Measurements from ENCODE around the gene BRAT1.
"Not testable (repeated sequence)": the region's sequence is repeated elsewhere in the genome, so short reads cannot be mapped to it uniquely, and the experiment has no call there.

The BRAT1 gene

GRCh38 chr7:2542011-2542915, 13.1 kb downstream of the BRAT1 start:
- H3K36me3 ChIP-seq (ENCODE audit: control insufficient read depth, insufficient read depth, low read length): peaks cover 65% of the 10 kb centered on the region
- 94 to 95% methylated on average over 18 to 19 of the region's 25 CpGs for WGBS, 2 experiments (ENCODE audit: insufficient coverage in 2 of 2)
- H3K9me3 ChIP-seq (ENCODE audit: control insufficient read depth, low read length): no peaks in the 10 kb centered on the region
- H3K4me1 ChIP-seq (ENCODE audit: control insufficient read depth, insufficient read depth, low read length, poor library complexity, severe bottlenecking): no peaks in the 10 kb centered on the region
- H3K27ac ChIP-seq (ENCODE audit: low read depth, low read length, severe bottlenecking): no peak overlapping the region
- H3K4me3 ChIP-seq (ENCODE audit: extremely low read depth, insufficient read depth, low read length, poor library complexity, severe bottlenecking): no peak overlapping the region

GRCh38 chr7:2541291-2542010, 13.9 kb downstream of the BRAT1 start:
- WGBS, 2 experiments (ENCODE audit: insufficient coverage in 2 of 2): 95 to 97% methylated on average over 35 to 39 of the region's 40 CpGs
- H3K4me3 ChIP-seq (ENCODE audit: extremely low read depth, insufficient read depth, low read length, poor library complexity, severe bottlenecking): no peak overlapping the region

GRCh38 chr7:2540641-2541051, 14.7 kb downstream of the BRAT1 start:
- no peaks in the 10 kb centered on the region for H3K9me3 ChIP-seq (ENCODE audit: control insufficient read depth, low read length)
- no peak overlapping the region for H3K4me3 ChIP-seq (ENCODE audit: extremely low read depth, insufficient read depth, low read length, poor library complexity, severe bottlenecking)
- peaks cover 52% of the 10 kb centered on the region for H3K36me3 ChIP-seq (ENCODE audit: control insufficient read depth, insufficient read depth, low read length)
- H3K4me1 ChIP-seq (ENCODE audit: control insufficient read depth, insufficient read depth, low read length, poor library complexity, severe bottlenecking): no peaks in the 10 kb centered on the region
- H3K27ac ChIP-seq (ENCODE audit: low read depth, low read length, severe bottlenecking): no peak overlapping the region
- 94 to 98% methylated on average over 12 to 16 of the region's 19 CpGs for WGBS, 2 experiments (ENCODE audit: insufficient coverage in 2 of 2)

More at GRCh38 chr7:2541291-2542010, 13.9 kb downstream of the BRAT1 start:
- Histone ChIP-seq H3K4me1 (ENCODE audit: control insufficient read depth, insufficient read depth, low read length, poor library complexity, severe bottlenecking) (no peaks in the 10 kb centered on the region), H3K9me3 (ENCODE audit: control insufficient read depth, low read length) (no peaks in the 10 kb centered on the region), H3K36me3 (ENCODE audit: control insufficient read depth, insufficient read depth, low read length) (peaks cover 59% of the 10 kb centered on the region), H3K27ac (ENCODE audit: low read depth, low read length, severe bottlenecking) (no peak overlapping the region)

- no peaks in the 10 kb centered on the region for H3K9me3 ChIP-seq (ENCODE audit: control insufficient read depth, low read length)
- no peaks in the 10 kb centered on the region for H3K4me1 ChIP-seq (ENCODE audit: control insufficient read depth, insufficient read depth, low read length, poor library complexity, severe bottlenecking)
- WGBS, 2 experiments (ENCODE audit: insufficient coverage in 2 of 2): 92 to 97% methylated on average over 4 to 6 of the region's 7 CpGs
- peaks cover 50% of the 10 kb centered on the region for H3K36me3 ChIP-seq (ENCODE audit: control insufficient read depth, insufficient read depth, low read length)
- no peak overlapping the region for H3K4me3 ChIP-seq (ENCODE audit: extremely low read depth, insufficient read depth, low read length, poor library complexity, severe bottlenecking)
- no peak overlapping the region for H3K27ac ChIP-seq (ENCODE audit: low read depth, low read length, severe bottlenecking)
These were observed 15.2 kb downstream of the BRAT1 start for GRCh38 chr7:2540133-2540532.

GRCh38 chr7:2539031-2539911, 16.1 kb downstream of the BRAT1 start:
- 96 to 97% methylated on average over 29 to 30 of the region's 32 CpGs for WGBS, 2 experiments (ENCODE audit: insufficient coverage in 2 of 2)
- H3K27ac ChIP-seq (ENCODE audit: low read depth, low read length, severe bottlenecking): no peak overlapping the region
- H3K4me1 ChIP-seq (ENCODE audit: control insufficient read depth, insufficient read depth, low read length, poor library complexity, severe bottlenecking): no peaks in the 10 kb centered on the region
- H3K36me3 ChIP-seq (ENCODE audit: control insufficient read depth, insufficient read depth, low read length): peaks cover 50% of the 10 kb centered on the region
- H3K4me3 ChIP-seq (ENCODE audit: extremely low read depth, insufficient read depth, low read length, poor library complexity, severe bottlenecking): no peak overlapping the region
- no peaks in the 10 kb centered on the region for H3K9me3 ChIP-seq (ENCODE audit: control insufficient read depth, low read length)

GRCh38 chr7:2537981-2538851, 17.1 kb downstream of the BRAT1 start:
- Histone ChIP-seq H3K9me3 (ENCODE audit: control insufficient read depth, low read length) (no peaks in the 10 kb centered on the region), H3K36me3 (ENCODE audit: control insufficient read depth, insufficient read depth, low read length) (peaks cover 43% of the 10 kb centered on the region), H3K4me3 (ENCODE audit: extremely low read depth, insufficient read depth, low read length, poor library complexity, severe bottlenecking) (no peak overlapping the region), H3K4me1 (ENCODE audit: control insufficient read depth, insufficient read depth, low read length, poor library complexity, severe bottlenecking) (no peaks in the 10 kb centered on the region), H3K27ac (ENCODE audit: low read depth, low read length, severe bottlenecking) (no peak overlapping the region)
- 94% methylated on average over 38 to 47 of the region's 47 CpGs for WGBS, 2 experiments (ENCODE audit: insufficient coverage in 2 of 2)

- WGBS, 2 experiments (ENCODE audit: insufficient coverage in 2 of 2): 91 to 97% methylated on average over 5 to 11 of the region's 19 CpGs
- H3K36me3 ChIP-seq (ENCODE audit: control insufficient read depth, insufficient read depth, low read length): peaks cover 30% of the 10 kb centered on the region
- not testable (repeated sequence) for H3K4me1 ChIP-seq (ENCODE audit: control insufficient read depth, insufficient read depth, low read length, poor library complexity, severe bottlenecking)
These were observed 19.3 kb downstream of the BRAT1 start for GRCh38 chr7:2535872-2536627.

GRCh38 chr7:2534214-2534613, 21.1 kb downstream of the BRAT1 start:
- not testable (repeated sequence) for H3K27ac ChIP-seq (ENCODE audit: low read depth, low read length, severe bottlenecking); H3K9me3 ChIP-seq (ENCODE audit: control insufficient read depth, low read length); H3K4me3 ChIP-seq (ENCODE audit: extremely low read depth, insufficient read depth, low read length, poor library complexity, severe bottlenecking)
- Histone ChIP-seq H3K36me3 (ENCODE audit: control insufficient read depth, insufficient read depth, low read length) (peaks cover 18% of the 10 kb centered on the region), H3K4me1 (ENCODE audit: control insufficient read depth, insufficient read depth, low read length, poor library complexity, severe bottlenecking) (peaks cover 17% of the 10 kb centered on the region)
- WGBS, 2 experiments (ENCODE audit: insufficient coverage in 2 of 2): 86 to 100% methylated on average over 5 to 9 of the region's 34 CpGs

More at GRCh38 chr7:2535872-2536627, 19.3 kb downstream of the BRAT1 start:
- not testable (repeated sequence) for H3K9me3 ChIP-seq (ENCODE audit: control insufficient read depth, low read length); H3K27ac ChIP-seq (ENCODE audit: low read depth, low read length, severe bottlenecking); H3K4me3 ChIP-seq (ENCODE audit: extremely low read depth, insufficient read depth, low read length, poor library complexity, severe bottlenecking)

GRCh38 chr7:2533566-2533965, 21.8 kb downstream of the BRAT1 start:
- WGBS, 2 experiments (ENCODE audit: insufficient coverage in 2 of 2): no CpG with 5 or more reads among the region's 8 CpGs
- peaks cover 23% of the 10 kb centered on the region for H3K4me1 ChIP-seq (ENCODE audit: control insufficient read depth, insufficient read depth, low read length, poor library complexity, severe bottlenecking)
- not testable (repeated sequence) for H3K27ac ChIP-seq (ENCODE audit: low read depth, low read length, severe bottlenecking); H3K4me3 ChIP-seq (ENCODE audit: extremely low read depth, insufficient read depth, low read length, poor library complexity, severe bottlenecking); H3K9me3 ChIP-seq (ENCODE audit: control insufficient read depth, low read length)
- peaks cover 17% of the 10 kb centered on the region for H3K36me3 ChIP-seq (ENCODE audit: control insufficient read depth, insufficient read depth, low read length)

Data from mesodermal cell (in vitro differentiated cells).